ENCODE results near the gene ZNF236.

- TF ChIP-seq SIN3A (IDR thresholded peaks at IDR 0.05; ENCODE audit: borderline replicate concordance, insufficient read depth, low read length) = no peak
- TF ChIP-seq POLR2AphosphoS5 (IDR thresholded peaks at IDR 0.05; ENCODE audit: low read depth, low read length) = no peak; the same call in 1 of the 2 replicates
Measured at GRCh38 chr18:76824754-76825153, 2.4 kb downstream of the ZNF236 start.
